GM20000 (cell line): Measurements from ENCODE around the gene PSAPL1.

Experiments used
- DNase-seq: peaks from one replicate; pipeline ENCODE4 v3.0.0; 2012; ENCODE audit warnings: low spot score
- TF ChIP-seq, protein P1 (sequence below): IDR thresholded peaks from 2 replicates; pipeline ENCODE4 v1.5.1; 2012; ENCODE audit warnings: mild to moderate bottlenecking, control low read depth; ENCODE audit errors: extremely low read depth, missing control alignments

PSAPL1 gene

DNA sequence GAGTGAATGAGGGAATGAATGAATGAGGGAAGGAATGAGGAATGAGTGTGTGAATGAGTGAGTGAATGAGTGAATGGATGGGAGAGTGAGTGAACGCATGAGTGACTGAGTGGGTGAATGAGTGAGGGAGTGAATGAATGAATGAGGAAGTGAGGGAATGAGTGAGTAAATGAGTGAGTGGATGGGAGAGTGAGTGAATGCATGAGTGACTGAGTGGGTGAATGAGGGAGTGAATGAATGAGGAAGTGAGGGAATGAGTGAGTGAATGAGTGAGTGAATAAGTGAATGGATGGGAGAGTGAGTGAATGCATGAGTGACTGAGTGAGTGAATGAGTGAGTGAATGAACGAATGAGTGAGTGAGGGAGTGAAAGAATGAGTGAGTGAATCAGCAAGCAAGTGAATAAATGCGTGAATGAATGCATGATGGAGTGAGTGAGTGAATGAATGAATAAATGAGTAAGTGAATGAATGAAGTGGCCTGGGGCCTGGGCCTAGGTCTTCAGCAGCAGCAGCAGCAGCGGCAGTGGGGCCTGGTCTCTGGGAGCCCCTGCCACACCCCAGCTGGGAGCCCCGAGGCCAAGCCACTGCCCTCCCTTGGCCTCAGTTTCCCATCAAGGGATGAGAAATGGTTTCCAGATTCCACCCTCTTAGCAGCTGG is 16.2 kb upstream of the PSAPL1 start:
- TF ChIP-seq, protein P1, sequence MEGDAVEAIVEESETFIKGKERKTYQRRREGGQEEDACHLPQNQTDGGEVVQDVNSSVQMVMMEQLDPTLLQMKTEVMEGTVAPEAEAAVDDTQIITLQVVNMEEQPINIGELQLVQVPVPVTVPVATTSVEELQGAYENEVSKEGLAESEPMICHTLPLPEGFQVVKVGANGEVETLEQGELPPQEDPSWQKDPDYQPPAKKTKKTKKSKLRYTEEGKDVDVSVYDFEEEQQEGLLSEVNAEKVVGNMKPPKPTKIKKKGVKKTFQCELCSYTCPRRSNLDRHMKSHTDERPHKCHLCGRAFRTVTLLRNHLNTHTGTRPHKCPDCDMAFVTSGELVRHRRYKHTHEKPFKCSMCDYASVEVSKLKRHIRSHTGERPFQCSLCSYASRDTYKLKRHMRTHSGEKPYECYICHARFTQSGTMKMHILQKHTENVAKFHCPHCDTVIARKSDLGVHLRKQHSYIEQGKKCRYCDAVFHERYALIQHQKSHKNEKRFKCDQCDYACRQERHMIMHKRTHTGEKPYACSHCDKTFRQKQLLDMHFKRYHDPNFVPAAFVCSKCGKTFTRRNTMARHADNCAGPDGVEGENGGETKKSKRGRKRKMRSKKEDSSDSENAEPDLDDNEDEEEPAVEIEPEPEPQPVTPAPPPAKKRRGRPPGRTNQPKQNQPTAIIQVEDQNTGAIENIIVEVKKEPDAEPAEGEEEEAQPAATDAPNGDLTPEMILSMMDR: no peak
- DNase-seq: no peak

DNA sequence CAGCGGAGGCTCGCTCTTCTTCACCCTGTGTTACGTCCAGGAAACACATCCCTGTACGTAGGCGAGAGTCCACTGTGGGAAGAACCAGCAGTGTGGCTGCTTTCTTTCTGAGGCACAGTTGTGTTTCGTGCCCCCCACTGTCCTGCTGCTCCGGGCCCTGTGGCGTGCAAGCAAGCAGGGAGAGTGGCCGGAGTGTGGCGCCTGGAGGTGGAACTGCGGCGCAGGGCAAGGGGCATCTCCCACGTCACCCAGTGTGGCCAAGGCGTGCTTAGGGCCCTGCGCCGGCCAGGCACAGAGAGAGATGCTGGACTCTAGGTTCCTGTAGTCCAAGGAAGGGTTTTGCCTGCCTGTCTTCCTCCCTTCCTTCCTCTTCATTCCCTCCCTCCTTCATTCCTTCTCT is 13.3 kb upstream of the PSAPL1 start:
- TF ChIP-seq, protein P1: no peak
- DNase-seq: no peak

DNA sequence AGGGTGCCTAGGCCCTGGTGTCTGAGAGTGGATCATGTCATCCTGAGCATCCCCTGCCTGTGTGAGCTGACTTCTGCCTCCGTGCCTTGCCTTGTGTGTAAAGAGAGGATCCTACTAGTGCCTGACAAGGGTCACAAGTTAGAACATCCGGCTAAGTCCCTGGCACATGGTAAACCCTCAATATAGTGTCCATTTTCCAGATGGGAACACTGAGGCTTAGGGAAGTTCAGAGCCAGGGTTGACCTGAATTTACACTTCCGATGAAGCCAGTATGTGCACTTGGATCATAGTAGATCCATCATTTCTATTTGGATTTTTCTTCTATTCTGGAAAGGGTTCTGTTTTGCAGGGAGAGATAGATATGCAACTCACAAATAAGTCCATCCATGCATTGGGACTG is 12.5 kb upstream of the PSAPL1 start:
- TF ChIP-seq, protein P1: no peak
- DNase-seq: no peak

DNA sequence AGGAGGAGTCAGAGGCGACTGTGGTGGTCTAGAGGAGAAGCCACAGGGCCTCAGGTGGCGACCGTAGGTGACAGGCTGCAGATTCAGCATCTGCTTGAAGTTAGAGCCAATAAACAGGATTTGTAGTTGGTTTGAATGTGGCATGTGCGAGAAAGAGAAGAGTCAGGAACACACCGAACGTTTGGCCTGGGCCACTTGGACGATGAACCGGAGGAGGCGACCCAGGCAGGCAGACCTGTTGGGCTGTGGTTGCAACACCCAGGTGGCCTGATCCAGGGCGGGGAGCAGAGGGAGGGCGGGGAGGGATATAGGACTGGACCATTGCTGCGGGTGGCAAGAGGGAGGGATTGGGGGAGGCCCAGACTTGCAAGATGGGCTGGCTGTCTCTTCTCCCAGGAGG is 10.0 kb upstream of the PSAPL1 start:
- TF ChIP-seq, protein P1: no peak
- no peak for DNase-seq

DNA sequence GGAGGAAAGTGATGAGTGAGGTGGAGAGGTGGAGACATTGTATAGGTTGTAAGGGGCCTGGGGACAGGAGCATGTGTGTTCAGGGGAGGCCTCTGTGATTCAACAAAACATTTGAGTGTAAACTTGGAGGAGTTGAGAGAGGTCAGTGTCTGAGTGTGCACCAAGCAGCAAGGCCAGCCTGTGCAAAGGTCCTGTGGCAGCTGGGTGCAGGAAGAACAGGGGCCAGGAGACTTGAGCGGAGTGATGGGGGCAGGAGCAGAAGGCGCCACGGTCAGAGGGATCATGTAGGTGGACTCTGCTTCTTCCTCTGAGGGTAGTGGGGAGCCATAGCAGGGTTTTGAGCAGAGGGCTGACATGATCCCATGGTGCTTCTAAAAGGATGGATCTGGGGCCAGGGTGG is 9.6 kb upstream of the PSAPL1 start:
- DNase-seq: no peak
- TF ChIP-seq, protein P1: no peak

DNA sequence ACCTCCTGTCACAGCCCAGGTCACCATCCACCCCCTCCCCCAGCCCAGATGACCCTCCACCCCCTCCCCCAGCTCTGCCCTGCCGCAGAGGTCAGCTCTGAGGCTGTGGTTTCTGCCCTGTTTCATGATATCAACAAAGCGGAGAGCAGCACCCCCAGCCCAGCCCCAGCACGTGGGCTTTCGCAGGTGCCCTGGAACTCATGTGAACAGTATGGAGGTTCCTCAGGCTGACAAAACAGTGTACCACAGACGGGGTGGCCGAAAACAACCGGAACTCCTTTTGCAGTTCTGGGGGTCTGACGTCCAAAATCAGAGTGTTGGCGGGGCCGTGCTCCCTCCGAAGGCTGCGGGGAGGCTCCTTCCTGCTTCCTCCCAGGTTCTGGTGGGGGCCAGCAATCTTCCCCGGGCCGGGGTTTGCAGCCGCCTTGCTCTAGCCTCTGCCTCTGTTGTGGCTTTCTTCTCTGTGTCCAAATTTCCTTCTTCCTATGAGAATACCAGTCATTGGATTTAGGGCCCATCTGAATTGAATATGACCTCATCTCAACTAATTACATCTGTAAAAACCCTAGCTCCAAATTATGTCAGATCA is 7.9 kb upstream of the PSAPL1 start:
- TF ChIP-seq, protein P1: no peak
- no peak for DNase-seq

DNA sequence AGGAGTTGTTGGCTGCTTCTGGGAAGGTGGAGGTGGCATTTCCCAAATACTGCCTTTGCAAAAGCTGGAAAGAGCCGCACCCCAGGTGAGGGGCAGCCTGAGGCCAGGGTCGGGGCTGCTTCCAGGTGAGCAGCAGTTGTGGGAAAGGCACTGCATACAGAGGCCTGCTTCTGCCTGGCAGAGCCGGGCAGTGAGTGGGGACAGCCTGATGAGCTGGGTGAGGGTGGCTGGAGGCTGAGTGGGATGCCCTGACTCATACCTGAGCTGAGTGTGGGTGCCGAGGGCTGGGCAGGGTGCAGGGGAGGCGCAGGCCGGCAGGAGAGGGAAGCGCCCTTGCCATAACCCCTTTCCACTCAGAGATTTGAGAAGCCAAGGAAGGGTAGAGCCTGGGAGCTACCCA is 6.5 kb upstream of the PSAPL1 start:
- TF ChIP-seq, protein P1: no peak
- DNase-seq: no peak
